SK-N-SH (cell line): Measurements from ENCODE around the gene RNPEPL1. TPM values are rescaled to one million over a fixed set of nuclear protein-coding genes. Genes with fewer than 3 reads are reported as not detected.

Experiments
- CTCF ChIA-PET: fragments of 300-600, 350-600 bp; formaldehyde crosslinking; extraction: SDS; loops from one replicate; lab custom pipeline; 2021; lab: Yijun Ruan, JAX
- POLR2A ChIA-PET: fragments of 350-600 bp; sonication (Branson Sonifier 250); formaldehyde crosslinking; extraction: SDS; loops from one replicate; lab custom pipeline; 2020; ENCODE audit warnings: antibody characterized with exemption, inconsistent platforms; lab: Yijun Ruan, JAX
- DNase-seq: peaks from one replicate; pipeline ENCODE4 v3.0.0; 2012
- H2AFZ ChIP-seq: fragments of 200-600 bp; sonication (generic); 2 replicates; pipeline ENCODE4 v1.8.1; 2016; ENCODE audit warnings: antibody characterized with exemption, mild to moderate bottlenecking, low read depth
- H3F3A ChIP-seq: fragments of 200-600 bp; sonication (generic); replicated peaks from 2 replicates; pipeline ENCODE3; 2016; ENCODE audit warnings: antibody characterized with exemption, mild to moderate bottlenecking; ENCODE audit not compliant: insufficient read depth
- H3K27ac ChIP-seq, 2 experiments: fragments of 200-500 bp in 1 of 2; fragments of 200-600 bp in 1 of 2; sonication (Bioruptor generic) in 1 of 2; sonication (generic), shearing (Covaris generic) in 1 of 2; 2 replicates each; pipeline versions ENCODE4 v1.5.1 to v1.6.1; 2014 to 2016; ENCODE audit warnings: low read depth in 2 of 2, inconsistent platforms in 1 of 2, low read length in 1 of 2, mild to moderate bottlenecking in 1 of 2, mixed read lengths in 1 of 2
- H3K27me3 ChIP-seq: fragments of 200-600 bp; sonication (generic), shearing (Covaris generic); 2 replicates; pipeline ENCODE4 v1.6.1; 2016; ENCODE audit warnings: mixed run types; ENCODE audit not compliant: insufficient read depth
- H3K36me3 ChIP-seq, 2 experiments: fragments of 200-500 bp in 1 of 2; fragments of 200-600 bp in 1 of 2; sonication (Bioruptor generic) in 1 of 2; sonication (generic) in 1 of 2; replicated peaks in 1 of 2; 2 replicates each; pipeline versions ENCODE3 to v1.5.1; 2014 to 2016; ENCODE audit warnings: low read length in 1 of 2, mild to moderate bottlenecking in 1 of 2; ENCODE audit not compliant: insufficient read depth in 2 of 2, control insufficient read depth in 1 of 2
- H3K4me1 ChIP-seq, 2 experiments: fragments of 200-500 bp in 1 of 2; fragments of 200-600 bp in 1 of 2; sonication (Bioruptor generic) in 1 of 2; sonication (generic), shearing (Covaris generic) in 1 of 2; 2 replicates each; pipeline versions ENCODE4 v1.5.1 to v1.6.1; 2014 to 2016; ENCODE audit warnings: low read depth in 1 of 2, low read length in 1 of 2, mixed run types in 1 of 2; ENCODE audit not compliant: insufficient read depth in 2 of 2, control insufficient read depth in 1 of 2
- H3K4me2 ChIP-seq: fragments of 200-600 bp; sonication (generic), shearing (Covaris generic); 2 replicates; pipeline ENCODE4 v1.6.1; 2017; ENCODE audit warnings: mixed run types
- H3K4me3 ChIP-seq, 2 experiments: fragments of 200-500 bp in 1 of 2; fragments of 200-600 bp in 1 of 2; sonication (Bioruptor generic) in 1 of 2; sonication (generic), shearing (Covaris generic) in 1 of 2; 2 replicates each; pipeline versions ENCODE4 v1.5.1 to v1.8.1; 2014 to 2016; ENCODE audit warnings: low read depth in 2 of 2, inconsistent platforms in 1 of 2, low read length in 1 of 2, mild to moderate bottlenecking in 1 of 2, mixed read lengths in 1 of 2, moderate library complexity in 1 of 2
- H3K79me2 ChIP-seq: fragments of 200-600 bp; sonication (generic); 2 replicates; pipeline ENCODE4 v1.8.1; 2017; ENCODE audit warnings: mild to moderate bottlenecking; ENCODE audit not compliant: insufficient read depth
- H3K9ac ChIP-seq: fragments of 200-600 bp; sonication (generic); 2 replicates; pipeline ENCODE4 v1.6.1; 2017; ENCODE audit warnings: mixed run types
- H3K9me2 ChIP-seq: fragments of 200-600 bp; sonication (generic); 2 replicates; pipeline ENCODE4 v1.6.1; 2017; ENCODE audit warnings: mixed run types
- H3K9me3 ChIP-seq: fragments of 200-600 bp; sonication (generic); 2 replicates; pipeline ENCODE4 v1.6.1; 2017; ENCODE audit warnings: mixed run types, mild to moderate bottlenecking, moderate library complexity
- H4K20me1 ChIP-seq: fragments of 200-600 bp; sonication (generic); 2 replicates; pipeline ENCODE4 v1.6.1; 2017; ENCODE audit warnings: mild to moderate bottlenecking, mixed run types; ENCODE audit not compliant: insufficient read depth
- CTCF ChIP-seq: fragments of 200-600 bp; sonication (generic); IDR thresholded peaks from 2 replicates; pipeline ENCODE4 v1.6.1; 2017; ENCODE audit warnings: antibody characterized with exemption, mild to moderate bottlenecking, moderate library complexity
- ELF1 ChIP-seq: IDR thresholded peaks from 2 replicates; pipeline ENCODE4 v1.4.0; 2012
- EZH2phosphoT487 ChIP-seq: fragments of 200-600 bp; sonication (generic); IDR thresholded peaks from 2 replicates; pipeline ENCODE4 v1.6.1; 2017; ENCODE audit warnings: low read depth, mixed run types, mild to moderate bottlenecking, antibody characterized with exemption, moderate library complexity, borderline replicate concordance
- FOSL2 ChIP-seq: IDR thresholded peaks from 2 replicates; pipeline ENCODE4 v1.4.0; 2012; ENCODE audit warnings: low read depth, mild to moderate bottlenecking, moderate library complexity, borderline replicate concordance
- FOXM1 ChIP-seq: IDR thresholded peaks from 2 replicates; pipeline ENCODE4 v1.4.0; 2012; ENCODE audit warnings: low read depth, mild to moderate bottlenecking
- IRF3 ChIP-seq: fragments of 150-350 bp; IDR thresholded peaks from 2 replicates; pipeline ENCODE4 v1.6.1; 2016; ENCODE audit warnings: mild to moderate bottlenecking, low read depth, low read length
- JUND ChIP-seq: IDR thresholded peaks from 2 replicates; pipeline ENCODE4 v1.4.0; 2012
- MEF2A ChIP-seq: IDR thresholded peaks from 2 replicates; pipeline ENCODE4 v1.4.0; 2012; ENCODE audit warnings: low read depth, borderline replicate concordance
- NFIC ChIP-seq: IDR thresholded peaks from 2 replicates; pipeline ENCODE4 v1.4.0; 2012; ENCODE audit warnings: borderline replicate concordance
- PBX3 ChIP-seq: IDR thresholded peaks from 2 replicates; pipeline ENCODE4; 2012
- RCOR1 ChIP-seq: fragments of 150-350 bp; IDR thresholded peaks from 2 replicates; pipeline ENCODE4 v1.6.1; 2017; ENCODE audit warnings: antibody characterized with exemption, low read length
- SIN3A ChIP-seq: IDR thresholded peaks from 2 replicates; pipeline ENCODE4 v1.6.1; 2012; ENCODE audit warnings: low read depth, mild to moderate bottlenecking, low read length, moderate library complexity, borderline replicate concordance
- SMC3 ChIP-seq: IDR thresholded peaks from 2 replicates; pipeline ENCODE4 v1.6.1; 2012; ENCODE audit warnings: low read depth, low read length, improper control_type of control experiment
- YY1 ChIP-seq: IDR thresholded peaks from 2 replicates; pipeline ENCODE4 v1.4.0; 2012; ENCODE audit warnings: low read depth, mild to moderate bottlenecking
- ZBTB33 ChIP-seq: IDR thresholded peaks from 2 replicates; pipeline ENCODE4 v1.4.0; 2012; ENCODE audit warnings: low read depth, borderline replicate concordance
- WGBS: methylation state at CpG from one replicate; pipeline ENCODE4 v1.1.6; 2017; ENCODE audit warnings: low lambda C conversion rate; 5-methylcytosine and 5-hydroxymethylcytosine counted together
- polyA plus RNA-seq, 3 experiments: library from polyadenylated mRNA; depleted of rRNA; stranded (reverse); fragments of >200 nt; gene quantifications; 2 replicates each; pipeline ENCODE4 v1.2.3, GENCODE V29; 2012
- TF ChIP-seq, protein P1 (sequence below): fragments of 150-350 bp; IDR thresholded peaks from 2 replicates; pipeline ENCODE4 v1.6.1; 2017; ENCODE audit warnings: antibody characterized with exemption, low read length, low read depth, borderline replicate concordance

RNPEPL1 gene
- polyA plus RNA-seq, 1 of the 3 experiments (the other 2 are of a cell fraction): 14.3 TPM

- no peak for TF ChIP-seq IRF3
- no peak for TF ChIP-seq JUND
- TF ChIP-seq EZH2phosphoT487: no peak
- TF ChIP-seq FOXM1: no peak
- no peak for TF ChIP-seq YY1
- peak; percentile 48 for TF ChIP-seq CTCF
- TF ChIP-seq NFIC: peak; percentile 88
- TF ChIP-seq, protein P1, sequence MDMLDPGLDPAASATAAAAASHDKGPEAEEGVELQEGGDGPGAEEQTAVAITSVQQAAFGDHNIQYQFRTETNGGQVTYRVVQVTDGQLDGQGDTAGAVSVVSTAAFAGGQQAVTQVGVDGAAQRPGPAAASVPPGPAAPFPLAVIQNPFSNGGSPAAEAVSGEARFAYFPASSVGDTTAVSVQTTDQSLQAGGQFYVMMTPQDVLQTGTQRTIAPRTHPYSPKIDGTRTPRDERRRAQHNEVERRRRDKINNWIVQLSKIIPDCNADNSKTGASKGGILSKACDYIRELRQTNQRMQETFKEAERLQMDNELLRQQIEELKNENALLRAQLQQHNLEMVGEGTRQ: no peak
- TF ChIP-seq SMC3: peak; percentile 35; the same call in 1 of the 2 replicates
- no peak for TF ChIP-seq MEF2A
- TF ChIP-seq RCOR1: no peak
Observed at GRCh38 chr2:240604291-240604938, 36.1 kb downstream of the RNPEPL1 start (continued).

DNA sequence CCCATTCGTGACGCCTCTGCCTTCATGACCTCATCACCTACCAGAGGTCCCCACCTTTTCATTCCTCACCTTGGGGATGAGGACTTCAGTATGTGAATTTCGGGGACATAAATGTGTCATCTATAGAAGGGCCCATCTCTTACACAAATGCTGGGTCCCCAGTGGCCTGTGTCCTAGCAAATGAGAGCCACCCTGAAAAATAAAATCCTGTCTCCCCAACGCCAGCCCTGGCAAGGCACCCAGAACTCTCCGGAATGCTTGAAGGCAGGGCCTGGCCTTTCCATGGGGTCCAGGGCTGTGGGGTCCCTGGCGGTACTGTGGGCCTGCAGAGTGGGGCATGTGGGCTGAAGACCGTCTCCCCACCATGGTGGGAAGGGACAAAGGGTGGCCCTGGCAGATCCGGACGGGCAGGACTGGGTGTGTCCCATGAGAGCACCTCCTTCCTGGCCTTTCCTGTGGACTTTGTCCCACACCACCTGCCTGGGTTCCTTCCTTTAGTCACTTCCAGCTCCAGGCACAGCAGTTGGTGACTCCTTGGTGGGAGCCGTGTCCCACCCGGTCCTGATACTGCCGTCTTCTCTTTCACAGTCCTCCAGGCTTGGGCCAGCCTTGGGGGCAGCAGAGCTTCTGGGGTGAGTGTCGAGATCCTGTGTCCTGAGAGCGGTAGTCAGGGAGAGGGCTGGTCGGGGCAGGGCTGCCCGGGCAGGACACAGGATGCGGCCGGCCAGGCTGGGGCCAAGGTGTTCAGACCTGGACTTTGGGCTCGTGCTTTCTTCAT, 36.8 kb downstream of the RNPEPL1 start:
- ChIA-PET CTCF (interaction anchor here (1.0 to 3.6 kb wide), 10 partner anchors 8 to 136 kb away, joined by 3 to 15 read pairs (median 5); no protein-coding TSS in a partner anchor), POLR2A (interaction anchor here (1.1 kb wide), 1 partner anchor 19 kb away, joined by 4 read pairs; the partner anchor contains the start of gene CAPN10)
- no peak overlapping the region for H3K4me3 ChIP-seq
- no peaks in the 10 kb centered on the region for H3K9me3 ChIP-seq
- peak overlapping the region in 1 of 2 experiments; percentile 83; a peak in 2 of 4 replicates for H3K27ac ChIP-seq
- H3K27me3 ChIP-seq: no peaks in the 10 kb centered on the region
- no peak overlapping the region for H3K4me2 ChIP-seq
- peaks cover 0 to 15% of the 10 kb centered on the region in 2 experiments; a peak in 1 of 4 replicates for H3K4me1 ChIP-seq
- no peaks in the 10 kb centered on the region for H4K20me1 ChIP-seq
- no peak overlapping the region for H3K9ac ChIP-seq
- H3K36me3 ChIP-seq: peaks cover 0 to 2% of the 10 kb centered on the region in 2 experiments
- H2AFZ ChIP-seq: no peak overlapping the region
- no peaks in the 10 kb centered on the region for H3K79me2 ChIP-seq
- WGBS: 92% methylated on average over 14 of the region's 19 CpGs
- no peaks in the 10 kb centered on the region for H3F3A ChIP-seq
- H3K9me2 ChIP-seq: no peaks in the 10 kb centered on the region
- TF ChIP-seq ELF1 (no peak), FOSL2 (no peak), SIN3A (no peak), ZBTB33 (no peak), NFIC (no peak), PBX3 (no peak)
- no peak for DNase-seq
